Central memory CD4-positive, alpha-beta T cell (primary cell): ENCODE measurements around the gene ASS1.

Experiments
- DNase-seq: peaks from one replicate; pipeline ENCODE4 v3.0.0; 2022

Gene ASS1

DNA sequence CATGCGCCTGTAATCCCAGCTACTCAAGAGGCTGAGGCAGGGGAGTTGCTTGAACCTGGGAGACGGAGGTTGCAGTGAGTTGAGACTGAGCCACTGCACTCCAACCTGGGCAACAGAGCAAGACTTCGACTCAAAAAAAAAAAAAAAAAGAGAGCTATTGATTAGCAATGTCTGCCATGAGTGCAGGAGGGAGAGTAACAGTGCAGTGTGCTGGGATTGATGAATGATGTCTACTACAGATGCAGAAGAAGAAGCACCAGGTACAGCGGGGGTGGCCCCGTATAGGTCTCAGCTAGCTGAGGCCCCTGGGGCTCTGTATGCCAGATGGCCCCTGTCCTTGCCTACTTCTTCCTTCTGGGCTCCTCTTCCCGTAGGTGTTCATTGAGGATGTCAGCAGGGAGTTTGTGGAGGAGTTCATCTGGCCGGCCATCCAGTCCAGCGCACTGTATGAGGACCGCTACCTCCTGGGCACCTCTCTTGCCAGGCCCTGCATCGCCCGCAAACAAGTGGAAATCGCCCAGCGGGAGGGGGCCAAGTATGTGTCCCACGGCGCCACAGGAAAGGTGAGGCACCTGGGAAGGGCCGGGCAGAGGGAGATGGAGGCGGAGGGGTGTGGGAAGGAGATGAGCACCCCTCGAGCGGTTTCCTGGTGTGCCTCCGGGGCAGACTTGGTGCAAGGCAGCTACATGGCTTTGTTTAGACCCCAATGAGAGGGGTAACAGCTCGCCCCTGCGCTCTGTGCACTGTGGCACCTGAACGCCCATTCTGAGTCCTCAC is 13.5 kb downstream of the ASS1 start:
- DNase-seq, result no peak

DNA sequence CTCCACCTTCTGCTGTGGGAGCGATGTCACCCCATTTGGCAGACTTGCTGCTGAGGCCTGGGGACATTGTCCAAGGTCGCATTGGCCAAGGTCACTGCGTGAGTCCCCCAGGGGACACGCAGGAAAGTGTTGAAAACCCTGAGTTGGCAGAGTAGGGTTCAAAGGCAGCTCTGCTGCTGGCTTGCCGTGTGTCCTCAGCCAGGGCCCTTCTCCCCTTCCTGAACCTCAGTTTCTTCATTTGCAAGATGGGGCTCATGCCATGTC is 14.0 kb downstream of the ASS1 start:
- DNase-seq, result no peak

DNA sequence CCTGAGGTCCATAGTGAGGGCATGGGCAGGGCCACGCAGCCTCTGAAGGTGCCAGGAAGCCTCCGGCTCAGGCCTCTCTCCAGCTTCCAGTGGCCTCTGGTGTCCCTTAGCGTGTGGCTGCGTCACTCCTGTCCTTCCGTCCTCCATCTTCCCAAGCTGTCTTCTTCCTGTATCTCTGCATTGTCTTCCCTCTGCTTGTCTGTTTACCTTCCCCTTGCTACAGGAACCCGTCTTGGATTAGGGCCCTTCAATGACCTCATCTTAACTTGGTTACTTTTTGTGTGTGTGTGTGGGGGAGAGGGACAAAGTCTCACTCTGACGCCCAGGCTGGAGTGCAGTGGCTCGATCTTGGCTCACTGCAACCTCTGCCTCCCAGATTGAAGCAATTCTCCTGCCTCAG is 14.4 kb downstream of the ASS1 start:
- no peak for DNase-seq

DNA sequence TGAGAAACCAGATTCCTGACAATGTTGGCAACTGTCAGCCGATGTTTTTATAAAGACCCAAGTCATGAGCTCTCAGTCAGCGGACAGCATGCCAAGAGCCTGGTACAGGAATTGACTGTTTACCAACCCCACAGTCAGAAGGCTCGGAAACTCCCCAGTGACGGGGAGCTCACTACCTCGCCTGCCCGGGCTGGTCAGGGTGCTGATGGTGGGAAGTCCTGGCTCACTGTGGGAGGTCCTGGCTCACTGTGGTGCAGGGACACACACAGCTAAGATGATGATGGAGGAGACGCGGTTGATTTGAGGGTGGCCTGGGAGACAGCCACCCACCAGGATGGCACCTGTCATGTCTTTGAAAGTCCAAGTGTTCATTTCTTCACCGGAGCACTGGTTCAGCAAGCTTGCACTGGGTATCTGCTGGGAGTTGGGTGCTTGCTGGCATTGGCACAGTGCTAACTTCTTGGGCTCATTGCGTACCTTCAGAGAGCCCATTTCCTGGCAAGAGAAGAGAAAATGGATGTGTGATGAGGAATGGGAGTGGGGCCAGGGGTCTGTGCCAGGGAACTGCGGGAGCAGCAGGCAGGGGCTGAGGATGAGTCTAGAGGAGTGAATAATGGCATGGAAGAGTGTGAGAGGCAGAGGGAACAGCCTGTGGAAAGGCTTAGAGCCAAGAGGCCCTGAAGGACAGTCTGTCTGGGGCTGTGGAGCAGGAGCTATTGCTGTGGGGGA is 15.3 kb downstream of the ASS1 start:
- DNase-seq, result no peak

DNA sequence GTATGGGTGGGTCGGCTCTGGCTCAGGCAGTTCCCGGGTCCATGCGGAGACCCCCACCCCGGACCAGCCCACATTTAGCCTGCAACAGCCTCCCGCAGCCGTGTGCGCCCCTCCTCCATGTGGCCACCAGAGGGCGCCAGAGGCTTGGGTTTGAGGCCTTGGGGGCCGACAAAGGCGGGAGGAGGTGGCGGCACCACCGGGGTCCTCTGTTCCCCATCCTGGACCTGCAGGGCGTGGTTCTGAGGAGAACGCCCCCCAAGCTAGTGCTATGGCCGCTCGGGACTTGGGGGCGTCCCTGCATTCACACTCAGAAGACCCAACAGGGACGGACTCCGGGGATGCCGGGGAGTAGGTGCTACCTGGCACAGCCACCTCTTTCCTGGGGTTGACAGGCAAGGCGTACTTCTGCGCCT is 16.5 kb downstream of the ASS1 start:
- DNase-seq, result peak; percentile 51

DNA sequence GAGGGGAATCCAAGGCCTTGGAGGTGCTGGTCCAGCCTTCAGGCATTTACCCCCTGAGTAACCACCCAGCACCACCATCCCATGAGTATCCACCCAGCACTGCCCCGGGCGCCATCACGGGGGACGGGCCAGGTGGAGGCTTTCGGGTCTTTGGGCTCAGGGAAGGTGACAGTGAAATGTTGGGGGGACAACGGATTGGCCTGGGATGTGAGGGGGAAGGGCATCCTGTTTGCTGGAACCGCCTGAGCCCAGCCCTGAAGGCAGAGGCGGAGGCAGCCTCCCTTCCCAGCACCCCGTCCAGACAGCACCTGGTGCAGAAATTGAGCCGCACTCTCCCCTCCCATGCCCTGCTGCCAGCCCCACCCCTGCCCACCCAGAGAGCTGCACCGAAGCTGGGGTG is 17.0 kb downstream of the ASS1 start:
- DNase-seq, result no peak

DNA sequence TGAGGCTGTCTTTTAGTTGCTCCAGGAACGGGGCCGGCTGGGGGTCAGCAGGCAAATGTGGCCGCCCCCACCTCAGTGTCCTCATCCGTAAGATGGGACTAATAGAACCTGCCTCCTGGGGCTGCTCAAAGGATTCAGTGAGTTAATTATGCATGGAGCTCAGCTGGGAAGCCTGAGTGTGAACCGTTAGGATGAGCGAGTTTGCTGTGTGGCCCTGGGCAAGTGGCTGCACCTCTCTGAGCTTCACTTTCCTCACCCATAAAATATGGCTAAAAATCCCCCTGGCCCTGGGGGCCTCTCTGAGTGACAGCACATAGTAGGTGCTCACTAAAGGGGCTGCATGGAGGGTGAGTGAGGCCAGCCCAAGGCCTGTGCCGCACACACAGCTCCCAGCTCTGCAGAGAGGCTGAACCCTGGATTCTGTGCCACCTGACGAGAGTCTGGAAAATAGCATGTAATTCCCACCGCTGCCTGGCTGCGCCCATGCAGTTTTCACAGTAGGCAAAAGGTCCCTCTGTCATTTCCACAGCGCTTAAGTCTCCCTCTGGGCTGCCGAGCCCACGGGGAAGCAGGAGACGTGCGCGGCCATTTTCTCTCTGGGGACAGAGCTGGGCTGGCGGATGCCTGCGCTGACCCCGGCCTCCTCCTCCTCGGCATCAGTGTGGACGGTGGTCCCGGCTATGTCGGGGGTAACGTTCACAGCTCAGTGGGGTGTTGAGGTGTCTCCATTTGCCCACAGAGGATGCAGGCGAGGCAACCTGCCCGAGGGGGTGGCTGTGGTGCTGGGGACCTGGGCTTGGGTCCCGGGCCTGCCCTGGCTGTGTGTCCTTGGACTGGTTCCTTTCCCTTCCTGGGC is 18.2 kb downstream of the ASS1 start:
- DNase-seq, result no peak

DNA sequence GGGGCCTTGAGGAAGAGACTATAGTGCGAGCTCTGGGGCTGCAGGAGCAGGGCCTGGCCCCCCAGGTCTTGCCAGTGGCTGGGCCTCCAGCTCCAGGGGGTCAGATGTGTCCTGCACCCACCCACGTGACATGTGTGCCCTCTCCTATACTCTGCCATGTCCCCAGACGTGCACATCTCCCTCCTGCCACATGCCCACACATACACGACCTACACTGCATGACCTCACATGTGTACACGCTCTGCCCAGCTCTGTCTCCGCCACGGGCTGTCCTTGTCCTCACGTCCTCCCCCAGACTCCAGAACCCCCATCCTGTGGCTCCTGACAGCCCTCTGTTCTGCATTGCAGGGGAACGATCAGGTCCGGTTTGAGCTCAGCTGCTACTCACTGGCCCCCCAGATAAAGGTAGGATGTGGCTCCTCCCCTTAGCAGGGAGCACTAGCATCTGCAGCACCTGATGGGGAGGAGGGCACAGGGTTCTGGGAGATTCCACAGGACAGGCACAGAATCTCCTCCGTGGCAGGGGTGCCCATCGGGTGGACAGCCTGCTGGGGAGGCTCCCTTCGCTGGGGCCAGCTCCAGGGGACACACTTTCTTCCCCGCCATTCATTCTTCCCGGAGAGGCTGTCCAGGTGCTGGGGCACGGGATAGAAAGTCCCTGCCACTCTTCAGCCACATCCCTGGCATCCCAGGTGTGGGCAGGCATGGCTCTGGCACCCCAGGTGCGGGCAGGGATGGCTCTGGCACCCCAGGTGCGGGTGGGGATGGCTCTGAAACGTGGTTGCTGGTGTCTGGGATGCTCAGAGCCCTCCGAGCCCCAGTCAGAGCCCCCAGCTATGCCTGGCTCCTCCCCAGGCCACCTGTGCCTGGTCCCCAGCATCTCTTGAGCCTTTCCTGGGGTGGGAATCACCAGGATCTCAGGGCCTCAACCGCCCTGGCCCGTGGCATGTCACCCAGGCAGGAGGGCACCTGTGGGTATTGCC is 19.3 kb downstream of the ASS1 start:
- DNase-seq, result no peak

DNA sequence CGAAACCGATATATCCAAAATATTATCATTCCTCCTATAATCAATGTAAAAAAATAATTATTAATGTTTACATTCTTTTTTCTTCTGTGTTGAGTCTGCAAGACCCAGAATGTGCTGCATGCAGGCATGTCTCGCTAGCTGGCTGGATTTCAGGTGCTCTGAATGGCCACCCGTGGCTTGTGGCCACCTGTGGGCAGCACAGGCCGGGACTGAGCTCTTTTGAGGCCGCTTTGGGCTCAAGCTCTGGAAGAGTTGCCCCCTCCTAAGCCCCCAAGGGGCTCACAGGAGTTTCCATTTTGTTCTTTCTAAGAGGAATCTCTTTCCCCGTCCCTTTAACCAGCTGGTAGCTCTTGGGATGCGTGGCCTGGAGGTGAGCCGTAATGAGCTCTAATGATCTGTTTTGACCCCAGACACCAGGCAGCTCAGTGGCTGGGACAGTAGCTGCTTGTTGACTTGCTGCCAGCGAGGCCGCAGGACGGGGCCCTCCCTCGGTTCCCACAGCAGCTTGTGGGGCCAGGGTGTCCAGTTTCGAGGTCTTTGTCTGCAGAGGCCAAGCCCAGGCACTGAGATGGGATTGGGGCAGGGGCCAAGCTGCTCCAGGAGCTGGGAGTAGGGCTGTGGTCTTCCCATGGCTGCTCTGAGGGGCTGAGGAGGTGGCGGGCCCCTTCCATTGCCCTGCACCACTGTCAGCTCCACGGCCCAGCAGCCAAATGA is 20.8 kb downstream of the ASS1 start:
- DNase-seq, result no peak

DNA sequence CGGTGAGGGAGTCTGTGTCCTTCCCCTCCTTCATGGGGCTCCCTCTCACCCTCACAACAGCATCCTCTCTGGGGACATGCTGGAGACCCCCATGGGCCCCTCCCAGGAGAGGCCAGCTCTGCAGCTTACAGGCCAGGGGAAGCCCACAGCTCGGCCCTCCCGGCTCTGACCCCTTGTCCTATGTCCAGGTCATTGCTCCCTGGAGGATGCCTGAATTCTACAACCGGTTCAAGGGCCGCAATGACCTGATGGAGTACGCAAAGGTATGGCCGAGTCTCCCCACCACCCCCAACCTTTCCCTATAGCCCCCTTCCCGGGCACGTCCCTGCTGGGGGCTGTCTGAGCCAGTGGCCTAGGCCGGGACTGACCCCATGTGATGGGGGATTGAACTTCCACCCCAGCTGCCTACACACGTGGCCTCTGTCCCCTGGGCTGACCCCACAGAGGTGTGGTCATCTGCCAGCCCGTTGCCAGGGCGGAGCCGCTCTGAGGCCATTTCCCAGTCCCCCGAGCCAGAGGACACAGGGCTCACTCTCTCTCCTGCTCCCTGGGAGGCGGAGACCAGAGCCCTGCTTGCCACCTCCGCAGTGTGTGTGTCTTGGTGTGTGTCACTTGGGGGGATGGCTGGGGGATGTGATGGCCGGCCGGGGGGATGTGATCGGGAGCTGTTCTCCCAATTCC is 21.9 kb downstream of the ASS1 start:
- DNase-seq, result no peak

DNA sequence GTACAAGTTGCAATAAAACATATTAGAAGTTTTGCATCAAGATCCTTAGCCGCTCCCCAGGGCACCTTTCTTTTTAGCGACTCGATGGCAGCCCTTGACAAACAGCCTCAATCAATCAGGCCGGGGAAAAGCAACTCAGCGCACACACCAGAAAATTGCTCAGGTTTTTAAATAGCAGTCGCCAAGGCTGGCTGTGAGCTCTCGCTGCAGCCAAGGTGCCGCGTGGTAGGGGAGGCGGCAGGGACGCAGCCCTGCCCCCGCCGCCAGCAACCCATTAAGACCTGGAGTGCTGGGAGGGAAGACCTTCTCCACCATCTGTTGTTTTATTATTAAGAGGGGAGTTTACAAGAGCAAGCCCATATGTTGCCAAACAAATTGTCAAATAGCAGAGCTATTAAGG is 22.6 kb downstream of the ASS1 start:
- no peak for DNase-seq

DNA sequence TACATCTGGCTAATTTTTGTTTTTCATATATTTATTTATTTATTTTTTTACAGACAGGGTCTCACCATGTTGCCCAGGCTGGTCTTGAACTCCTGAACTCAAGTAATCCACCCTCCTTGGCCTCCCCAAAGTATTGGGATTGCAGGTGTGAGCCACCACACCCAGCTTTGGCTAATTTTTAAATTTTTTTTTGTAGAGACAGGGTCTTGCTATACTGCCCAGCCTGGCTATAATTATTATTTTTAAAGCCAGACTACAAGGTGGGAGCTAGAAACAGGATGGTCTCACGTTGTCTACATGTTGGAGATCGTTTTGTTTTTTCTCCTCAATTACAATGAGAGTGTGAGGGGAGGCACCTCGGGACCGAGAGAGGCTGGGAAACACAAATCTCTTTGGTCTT is 23.8 kb downstream of the ASS1 start:
- DNase-seq, result no peak

DNA sequence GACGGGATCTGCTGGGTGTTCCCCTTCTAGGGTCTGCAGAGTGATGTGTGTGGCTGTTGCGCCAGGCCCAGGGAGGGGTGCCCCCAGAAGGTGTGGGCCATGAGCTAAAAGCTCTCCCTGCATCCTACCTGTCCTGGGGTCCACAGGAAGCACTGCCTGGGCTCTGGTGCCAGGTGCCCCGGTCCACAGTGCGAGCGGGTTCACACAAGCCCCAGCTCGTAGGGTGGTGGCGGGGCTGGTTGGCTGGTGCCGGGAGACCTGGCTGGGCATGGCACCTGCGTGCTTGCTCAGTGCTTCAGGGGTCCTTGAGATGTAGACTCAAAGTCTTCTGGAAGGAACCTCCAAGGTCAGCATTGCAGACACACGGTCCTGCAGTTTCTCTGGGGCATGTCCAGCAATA is 25.5 kb downstream of the ASS1 start:
- no peak for DNase-seq

DNA sequence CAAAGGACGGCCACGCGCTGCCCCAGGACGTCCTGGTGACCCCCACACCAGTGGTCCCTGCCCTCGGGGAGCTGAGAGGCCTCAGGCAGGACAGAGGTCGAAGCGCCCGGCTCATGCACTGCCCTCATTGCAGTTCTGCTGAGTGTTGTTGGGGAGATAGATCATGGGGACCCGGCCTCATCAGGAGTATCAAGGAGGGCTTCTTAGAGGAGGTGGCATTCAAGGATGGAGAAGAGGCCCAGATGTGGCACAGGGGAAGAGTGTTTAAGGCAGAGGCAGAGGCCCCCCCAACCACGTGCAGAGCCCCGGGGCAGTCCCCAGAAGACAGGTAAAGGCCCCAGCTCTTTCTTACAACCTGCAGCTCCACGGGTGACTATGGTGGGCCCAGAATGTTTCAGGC is 26.2 kb downstream of the ASS1 start:
- DNase-seq, result no peak

DNA sequence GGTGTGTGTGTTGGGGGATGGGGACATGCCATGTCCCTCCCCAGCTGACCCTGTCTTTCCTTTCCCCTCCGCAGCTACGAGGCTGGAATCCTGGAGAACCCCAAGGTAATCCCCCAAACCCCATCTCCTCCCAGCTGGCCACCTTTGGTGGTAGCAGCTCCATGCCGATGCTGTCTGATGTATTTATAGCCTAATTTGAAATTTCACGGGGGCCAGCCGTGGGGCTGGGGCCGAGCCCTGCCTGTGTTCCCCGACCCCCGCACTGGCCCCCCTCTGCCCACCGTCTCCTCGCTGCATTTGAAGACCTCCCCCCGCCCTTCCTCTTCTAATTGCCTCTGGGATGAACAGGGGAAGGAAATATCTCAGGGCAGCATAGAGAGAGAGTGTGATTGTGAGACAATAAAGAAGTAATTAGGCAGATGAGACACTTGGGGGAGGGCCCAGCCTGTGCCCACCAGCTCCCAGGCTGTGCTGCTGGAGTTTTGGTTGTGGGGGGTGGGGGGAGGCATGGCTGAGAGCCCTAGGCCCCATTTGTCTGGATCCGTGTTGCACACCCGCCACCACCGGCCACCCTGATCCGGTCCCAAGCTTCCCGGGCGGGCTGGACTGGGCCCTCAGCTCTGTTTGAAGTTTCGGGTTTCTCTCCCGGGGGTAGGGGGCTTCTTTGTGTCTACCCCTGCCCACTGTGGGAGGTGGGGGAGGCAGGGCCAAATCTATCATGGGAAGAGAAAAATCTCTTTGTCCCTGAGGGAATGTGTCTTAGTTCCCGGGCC is 26.8 kb downstream of the ASS1 start:
- DNase-seq, result no peak

DNA sequence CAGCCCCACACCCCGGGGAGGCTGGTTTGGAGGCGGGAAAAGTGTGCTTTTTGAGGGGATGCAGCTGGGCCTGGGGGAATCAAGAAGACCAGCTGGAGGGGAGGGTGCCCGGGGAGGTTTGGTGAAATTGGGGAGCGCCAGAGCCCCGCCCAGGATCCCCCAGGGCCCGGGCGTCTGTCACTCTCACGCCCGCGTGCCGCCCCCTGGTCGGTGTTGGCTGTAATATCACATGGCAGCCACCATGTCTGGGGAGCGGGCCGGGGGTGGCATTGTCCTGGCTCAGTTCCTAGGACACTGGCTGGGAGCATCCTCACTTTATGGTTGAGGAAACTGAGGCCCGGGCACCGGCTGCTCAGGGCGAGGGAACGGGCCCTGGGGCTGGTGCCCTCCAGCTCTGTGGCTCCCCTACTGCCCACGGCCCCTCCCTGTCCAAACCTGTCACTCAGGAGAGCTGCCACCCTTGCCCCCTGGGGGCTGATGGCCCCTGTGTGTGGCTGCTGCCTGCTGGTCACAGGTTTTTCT is 27.5 kb downstream of the ASS1 start:
- no peak for DNase-seq

DNA sequence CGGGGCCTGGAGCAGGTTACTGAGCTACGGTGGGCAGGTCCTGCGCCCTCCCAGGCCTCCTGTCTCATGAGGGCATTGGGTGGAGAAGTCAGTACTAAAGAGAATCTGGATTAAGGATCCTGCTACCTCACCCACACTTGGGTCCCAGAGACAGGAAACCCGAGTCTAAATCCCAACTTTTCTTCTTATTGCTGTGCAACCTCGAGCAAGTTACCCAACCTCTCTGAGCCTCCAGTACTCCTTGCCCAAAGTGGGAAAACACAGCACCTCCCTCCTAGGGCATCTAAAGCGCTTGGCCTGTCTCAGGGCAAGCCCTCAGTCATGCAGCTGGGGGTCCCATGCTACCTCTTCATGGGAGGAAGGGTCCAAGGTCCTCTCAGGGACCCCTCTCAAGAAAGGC is 28.2 kb downstream of the ASS1 start:
- no peak for DNase-seq

DNA sequence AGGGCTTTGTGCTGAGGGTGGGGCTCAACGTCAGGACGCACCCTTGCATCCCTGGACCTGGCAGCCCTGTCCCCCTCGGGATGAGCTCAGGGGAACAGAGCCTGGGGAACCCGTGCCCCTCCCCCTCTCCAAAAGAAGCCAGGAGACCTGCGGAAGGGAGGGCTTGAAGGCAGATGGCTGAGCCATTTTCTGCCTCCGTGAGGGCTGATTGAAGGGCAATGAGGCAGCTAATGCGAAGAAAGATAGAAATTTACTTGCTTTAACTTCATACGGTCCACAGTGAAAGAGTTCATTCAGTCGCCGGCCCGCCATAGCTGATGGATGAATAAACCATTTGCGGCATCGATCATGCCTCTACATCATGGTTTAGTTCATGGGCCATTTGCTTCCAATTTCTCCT is 28.8 kb downstream of the ASS1 start:
- DNase-seq, result no peak

DNA sequence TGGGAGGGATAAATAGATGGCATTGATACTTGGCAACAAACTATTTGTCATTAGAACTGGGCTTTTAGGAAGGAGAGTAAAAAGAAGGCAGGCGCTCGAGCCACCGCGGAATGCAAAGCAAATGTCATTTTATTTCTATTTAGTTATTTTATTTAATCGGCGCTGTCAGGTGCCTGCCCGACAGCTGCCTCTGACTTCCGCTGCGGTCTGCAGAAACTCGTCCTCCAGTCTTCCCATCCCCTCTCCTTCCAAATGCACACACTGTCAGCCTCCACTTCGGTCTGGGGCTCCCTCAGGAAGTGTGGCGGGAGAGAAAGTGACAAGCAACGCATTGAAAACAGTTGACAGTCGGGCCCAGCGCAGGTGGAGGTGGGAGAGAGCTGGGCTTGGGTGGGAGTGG is 29.3 kb downstream of the ASS1 start:
- DNase-seq, result no peak

DNA sequence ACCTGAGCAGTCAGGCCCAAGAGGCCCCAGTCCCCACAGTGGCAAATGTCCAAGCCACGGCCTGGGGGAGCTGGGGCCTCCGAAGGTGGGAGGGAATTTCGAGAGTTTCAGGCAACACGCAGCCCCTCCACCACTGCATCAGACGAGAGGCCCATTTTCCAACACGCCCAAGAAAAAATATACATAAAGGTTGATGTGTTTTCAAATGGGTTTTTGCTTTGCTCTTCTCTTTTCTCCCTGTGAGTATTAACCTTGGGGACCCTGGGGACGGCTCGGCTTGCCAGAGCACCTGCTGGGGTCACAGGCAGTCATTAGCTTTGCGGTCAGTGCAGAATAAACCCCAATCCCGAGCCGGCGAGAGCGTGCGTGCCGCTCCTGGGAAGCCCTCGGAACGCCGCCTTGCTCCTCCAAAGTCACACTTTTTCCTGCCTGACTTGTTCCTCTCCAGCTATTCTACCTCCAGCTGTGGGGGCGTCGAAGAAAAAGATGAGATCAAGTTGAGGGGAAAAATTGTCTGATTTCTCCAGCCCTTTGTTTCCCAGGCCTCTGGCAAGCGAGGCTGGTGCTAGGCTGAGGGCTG is 31.5 kb downstream of the ASS1 start:
- no peak for DNase-seq
